ENCODE data around the gene ZBTB38. TPM values are rescaled to one million over a fixed set of nuclear protein-coding genes. Genes with fewer than 3 reads are reported as not detected.

The ZBTB38 gene
- total and polyA plus RNA-seq, 2 of the 13 experiments (the other 11 are each of a cell fraction or from before 2014, with no cell fraction given) = 26.8 to 51.7 TPM

GRCh38 chr3:141412936-141413354, 44.6 kb downstream of the ZBTB38 start (continued):
- TF ChIP-seq FOXO4 (CRISPR knock-in tag; conservative IDR thresholded peaks at IDR 0.05) (no peak), ZNF142 (CRISPR knock-in tag; IDR thresholded peaks at IDR 0.05) (0 out of 2 replicates have a peak, but pooled peaks have one; percentile 3), SPEN (CRISPR knock-in tag; IDR thresholded peaks at IDR 0.05; ENCODE audit: low read depth) (peak; percentile 83)
- TF ChIP-seq, protein P1, sequence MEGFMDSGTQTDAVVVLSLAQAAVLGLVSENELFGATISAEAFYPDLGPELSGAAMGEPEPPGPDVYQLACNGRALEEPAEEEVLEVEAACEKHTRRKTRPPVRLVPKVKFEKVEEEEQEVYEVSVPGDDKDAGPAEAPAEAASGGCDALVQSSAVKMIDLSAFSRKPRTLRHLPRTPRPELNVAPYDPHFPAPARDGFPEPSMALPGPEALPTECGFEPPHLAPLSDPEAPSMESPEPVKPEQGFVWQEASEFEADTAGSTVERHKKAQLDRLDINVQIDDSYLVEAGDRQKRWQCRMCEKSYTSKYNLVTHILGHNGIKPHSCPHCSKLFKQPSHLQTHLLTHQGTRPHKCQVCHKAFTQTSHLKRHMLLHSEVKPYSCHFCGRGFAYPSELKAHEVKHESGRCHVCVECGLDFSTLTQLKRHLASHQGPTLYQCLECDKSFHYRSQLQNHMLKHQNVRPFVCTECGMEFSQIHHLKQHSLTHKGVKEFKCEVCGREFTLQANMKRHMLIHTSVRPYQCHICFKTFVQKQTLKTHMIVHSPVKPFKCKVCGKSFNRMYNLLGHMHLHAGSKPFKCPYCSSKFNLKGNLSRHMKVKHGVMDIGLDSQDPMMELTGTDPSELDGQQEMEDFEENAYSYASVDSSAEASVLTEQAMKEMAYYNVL (CRISPR knock-in tag; IDR thresholded peaks at IDR 0.05; ENCODE audit: borderline replicate concordance) = peak; percentile 79
- TF ChIP-seq, protein P2, sequence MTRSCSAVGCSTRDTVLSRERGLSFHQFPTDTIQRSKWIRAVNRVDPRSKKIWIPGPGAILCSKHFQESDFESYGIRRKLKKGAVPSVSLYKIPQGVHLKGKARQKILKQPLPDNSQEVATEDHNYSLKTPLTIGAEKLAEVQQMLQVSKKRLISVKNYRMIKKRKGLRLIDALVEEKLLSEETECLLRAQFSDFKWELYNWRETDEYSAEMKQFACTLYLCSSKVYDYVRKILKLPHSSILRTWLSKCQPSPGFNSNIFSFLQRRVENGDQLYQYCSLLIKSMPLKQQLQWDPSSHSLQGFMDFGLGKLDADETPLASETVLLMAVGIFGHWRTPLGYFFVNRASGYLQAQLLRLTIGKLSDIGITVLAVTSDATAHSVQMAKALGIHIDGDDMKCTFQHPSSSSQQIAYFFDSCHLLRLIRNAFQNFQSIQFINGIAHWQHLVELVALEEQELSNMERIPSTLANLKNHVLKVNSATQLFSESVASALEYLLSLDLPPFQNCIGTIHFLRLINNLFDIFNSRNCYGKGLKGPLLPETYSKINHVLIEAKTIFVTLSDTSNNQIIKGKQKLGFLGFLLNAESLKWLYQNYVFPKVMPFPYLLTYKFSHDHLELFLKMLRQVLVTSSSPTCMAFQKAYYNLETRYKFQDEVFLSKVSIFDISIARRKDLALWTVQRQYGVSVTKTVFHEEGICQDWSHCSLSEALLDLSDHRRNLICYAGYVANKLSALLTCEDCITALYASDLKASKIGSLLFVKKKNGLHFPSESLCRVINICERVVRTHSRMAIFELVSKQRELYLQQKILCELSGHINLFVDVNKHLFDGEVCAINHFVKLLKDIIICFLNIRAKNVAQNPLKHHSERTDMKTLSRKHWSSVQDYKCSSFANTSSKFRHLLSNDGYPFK (CRISPR knock-in tag; IDR thresholded peaks at IDR 0.05; ENCODE audit: borderline replicate concordance) = no peak; the same call in 1 of the 2 replicates
- TF ChIP-seq, protein P3, sequence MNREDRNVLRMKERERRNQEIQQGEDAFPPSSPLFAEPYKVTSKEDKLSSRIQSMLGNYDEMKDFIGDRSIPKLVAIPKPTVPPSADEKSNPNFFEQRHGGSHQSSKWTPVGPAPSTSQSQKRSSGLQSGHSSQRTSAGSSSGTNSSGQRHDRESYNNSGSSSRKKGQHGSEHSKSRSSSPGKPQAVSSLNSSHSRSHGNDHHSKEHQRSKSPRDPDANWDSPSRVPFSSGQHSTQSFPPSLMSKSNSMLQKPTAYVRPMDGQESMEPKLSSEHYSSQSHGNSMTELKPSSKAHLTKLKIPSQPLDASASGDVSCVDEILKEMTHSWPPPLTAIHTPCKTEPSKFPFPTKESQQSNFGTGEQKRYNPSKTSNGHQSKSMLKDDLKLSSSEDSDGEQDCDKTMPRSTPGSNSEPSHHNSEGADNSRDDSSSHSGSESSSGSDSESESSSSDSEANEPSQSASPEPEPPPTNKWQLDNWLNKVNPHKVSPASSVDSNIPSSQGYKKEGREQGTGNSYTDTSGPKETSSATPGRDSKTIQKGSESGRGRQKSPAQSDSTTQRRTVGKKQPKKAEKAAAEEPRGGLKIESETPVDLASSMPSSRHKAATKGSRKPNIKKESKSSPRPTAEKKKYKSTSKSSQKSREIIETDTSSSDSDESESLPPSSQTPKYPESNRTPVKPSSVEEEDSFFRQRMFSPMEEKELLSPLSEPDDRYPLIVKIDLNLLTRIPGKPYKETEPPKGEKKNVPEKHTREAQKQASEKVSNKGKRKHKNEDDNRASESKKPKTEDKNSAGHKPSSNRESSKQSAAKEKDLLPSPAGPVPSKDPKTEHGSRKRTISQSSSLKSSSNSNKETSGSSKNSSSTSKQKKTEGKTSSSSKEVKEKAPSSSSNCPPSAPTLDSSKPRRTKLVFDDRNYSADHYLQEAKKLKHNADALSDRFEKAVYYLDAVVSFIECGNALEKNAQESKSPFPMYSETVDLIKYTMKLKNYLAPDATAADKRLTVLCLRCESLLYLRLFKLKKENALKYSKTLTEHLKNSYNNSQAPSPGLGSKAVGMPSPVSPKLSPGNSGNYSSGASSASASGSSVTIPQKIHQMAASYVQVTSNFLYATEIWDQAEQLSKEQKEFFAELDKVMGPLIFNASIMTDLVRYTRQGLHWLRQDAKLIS (CRISPR knock-in tag; IDR thresholded peaks at IDR 0.05) = no peak
- TF ChIP-seq, protein P4, sequence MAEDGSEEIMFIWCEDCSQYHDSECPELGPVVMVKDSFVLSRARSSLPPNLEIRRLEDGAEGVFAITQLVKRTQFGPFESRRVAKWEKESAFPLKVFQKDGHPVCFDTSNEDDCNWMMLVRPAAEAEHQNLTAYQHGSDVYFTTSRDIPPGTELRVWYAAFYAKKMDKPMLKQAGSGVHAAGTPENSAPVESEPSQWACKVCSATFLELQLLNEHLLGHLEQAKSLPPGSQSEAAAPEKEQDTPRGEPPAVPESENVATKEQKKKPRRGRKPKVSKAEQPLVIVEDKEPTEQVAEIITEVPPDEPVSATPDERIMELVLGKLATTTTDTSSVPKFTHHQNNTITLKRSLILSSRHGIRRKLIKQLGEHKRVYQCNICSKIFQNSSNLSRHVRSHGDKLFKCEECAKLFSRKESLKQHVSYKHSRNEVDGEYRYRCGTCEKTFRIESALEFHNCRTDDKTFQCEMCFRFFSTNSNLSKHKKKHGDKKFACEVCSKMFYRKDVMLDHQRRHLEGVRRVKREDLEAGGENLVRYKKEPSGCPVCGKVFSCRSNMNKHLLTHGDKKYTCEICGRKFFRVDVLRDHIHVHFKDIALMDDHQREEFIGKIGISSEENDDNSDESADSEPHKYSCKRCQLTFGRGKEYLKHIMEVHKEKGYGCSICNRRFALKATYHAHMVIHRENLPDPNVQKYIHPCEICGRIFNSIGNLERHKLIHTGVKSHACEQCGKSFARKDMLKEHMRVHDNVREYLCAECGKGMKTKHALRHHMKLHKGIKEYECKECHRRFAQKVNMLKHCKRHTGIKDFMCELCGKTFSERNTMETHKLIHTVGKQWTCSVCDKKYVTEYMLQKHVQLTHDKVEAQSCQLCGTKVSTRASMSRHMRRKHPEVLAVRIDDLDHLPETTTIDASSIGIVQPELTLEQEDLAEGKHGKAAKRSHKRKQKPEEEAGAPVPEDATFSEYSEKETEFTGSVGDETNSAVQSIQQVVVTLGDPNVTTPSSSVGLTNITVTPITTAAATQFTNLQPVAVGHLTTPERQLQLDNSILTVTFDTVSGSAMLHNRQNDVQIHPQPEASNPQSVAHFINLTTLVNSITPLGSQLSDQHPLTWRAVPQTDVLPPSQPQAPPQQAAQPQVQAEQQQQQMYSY (CRISPR knock-in tag; IDR thresholded peaks at IDR 0.05) = no peak

All from HepG2 (cell line).